NCI-H1930 (cell line): Measurements from ENCODE around the gene ANGPT4.

ENCODE experiments used
- DNase-seq, 2 experiments: peaks; one replicate each; lab custom pipeline; 2025; lab: John Stamatoyannopoulos, UW

Gene ANGPT4

GRCh38 chr20:825710-826421, 90.3 kb downstream of the ANGPT4 start:
- no peak for DNase-seq

GRCh38 chr20:824916-825315, 91.2 kb downstream of the ANGPT4 start:
- DNase-seq = no peak

- DNase-seq = no peak
Measured at GRCh38 chr20:824490-824889, 91.6 kb downstream of the ANGPT4 start.

GRCh38 chr20:823574-823902, 92.6 kb downstream of the ANGPT4 start:
- no peak for DNase-seq

GRCh38 chr20:822651-823573, 93.2 kb downstream of the ANGPT4 start:
- DNase-seq = no peak

- no peak for DNase-seq
Measured at GRCh38 chr20:821731-822065, 94.4 kb downstream of the ANGPT4 start.

GRCh38 chr20:821046-821730, 94.9 kb downstream of the ANGPT4 start:
- DNase-seq = no peak

- DNase-seq = no peak
Measured at GRCh38 chr20:820323-820953, 95.7 kb downstream of the ANGPT4 start.
